HG03521 (cell line): ENCODE measurements around the gene GALM.

Experiments used
- ATAC-seq: cut with Tn5 transposase; IDR thresholded peaks from one replicate; pipeline ENCODE4 v1.9.1; 2021; ENCODE audit warnings: mild to moderate bottlenecking, moderate library complexity; ENCODE audit not compliant: unreplicated experiment

Gene GALM

DNA sequence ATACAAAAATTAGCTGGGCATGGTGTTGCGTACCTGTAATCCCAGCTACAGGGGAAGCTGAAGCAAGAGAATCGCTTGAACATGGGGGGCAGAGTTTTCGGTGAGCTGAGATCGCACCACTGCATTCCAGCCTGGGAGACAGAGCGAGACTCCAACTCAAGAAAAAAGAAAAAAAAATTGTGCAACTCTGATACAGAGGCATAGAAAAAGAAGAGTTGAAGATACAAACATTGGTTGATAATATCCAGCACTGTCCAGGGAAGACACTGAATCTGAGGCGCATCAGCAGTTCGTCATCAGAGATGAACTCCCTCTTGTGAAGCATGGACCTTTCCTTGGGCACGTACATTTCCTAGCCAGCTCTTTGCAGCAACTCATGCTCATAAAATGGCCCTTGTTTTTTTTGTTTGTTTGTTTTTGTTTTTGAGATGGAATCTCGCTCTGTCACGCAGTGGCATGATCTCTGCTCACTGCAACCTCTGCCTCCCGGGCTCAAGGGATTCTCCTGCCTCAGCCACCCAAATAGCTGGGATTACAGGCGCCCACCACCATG is 16.7 kb upstream of the GALM start:
- ATAC-seq, result no peak

DNA sequence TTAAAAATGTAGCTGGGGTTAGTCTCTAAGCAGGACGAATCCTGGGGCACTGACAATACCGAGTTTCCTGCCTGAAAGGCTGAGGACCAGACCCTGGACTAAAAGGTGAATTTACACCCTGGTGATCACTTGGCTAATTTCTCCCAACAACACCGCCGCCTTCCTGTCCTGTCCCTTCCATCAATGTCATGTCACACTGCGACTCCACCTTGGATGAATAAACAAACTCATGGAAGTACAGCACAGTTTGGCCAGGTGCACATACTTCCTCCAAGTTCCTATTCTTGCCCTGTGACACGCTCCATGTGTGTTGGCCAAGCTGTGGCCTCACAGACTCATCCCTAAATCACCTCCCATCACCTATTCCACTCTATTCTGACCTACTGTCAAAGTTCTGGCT is 15.9 kb upstream of the GALM start:
- no peak for ATAC-seq

DNA sequence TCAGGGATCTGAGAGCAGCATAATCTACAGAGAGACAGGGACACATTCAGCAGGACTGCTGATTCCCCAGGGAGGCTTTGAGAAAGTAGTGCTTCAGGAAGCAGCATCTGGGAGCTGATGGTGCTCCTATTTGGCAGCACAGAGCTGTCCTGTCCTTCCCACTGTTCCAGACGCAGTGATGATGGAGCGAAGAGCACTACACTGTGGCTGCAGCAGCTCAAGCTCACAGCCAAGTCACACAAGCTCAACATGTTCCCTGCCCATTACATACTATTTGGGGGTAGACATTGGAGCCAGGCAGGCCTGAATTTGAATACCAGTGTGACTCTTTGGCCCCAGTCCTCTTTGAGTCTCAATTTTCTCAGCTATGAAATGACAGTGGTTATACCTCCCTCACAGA is 15.2 kb upstream of the GALM start:
- ATAC-seq, result no peak

DNA sequence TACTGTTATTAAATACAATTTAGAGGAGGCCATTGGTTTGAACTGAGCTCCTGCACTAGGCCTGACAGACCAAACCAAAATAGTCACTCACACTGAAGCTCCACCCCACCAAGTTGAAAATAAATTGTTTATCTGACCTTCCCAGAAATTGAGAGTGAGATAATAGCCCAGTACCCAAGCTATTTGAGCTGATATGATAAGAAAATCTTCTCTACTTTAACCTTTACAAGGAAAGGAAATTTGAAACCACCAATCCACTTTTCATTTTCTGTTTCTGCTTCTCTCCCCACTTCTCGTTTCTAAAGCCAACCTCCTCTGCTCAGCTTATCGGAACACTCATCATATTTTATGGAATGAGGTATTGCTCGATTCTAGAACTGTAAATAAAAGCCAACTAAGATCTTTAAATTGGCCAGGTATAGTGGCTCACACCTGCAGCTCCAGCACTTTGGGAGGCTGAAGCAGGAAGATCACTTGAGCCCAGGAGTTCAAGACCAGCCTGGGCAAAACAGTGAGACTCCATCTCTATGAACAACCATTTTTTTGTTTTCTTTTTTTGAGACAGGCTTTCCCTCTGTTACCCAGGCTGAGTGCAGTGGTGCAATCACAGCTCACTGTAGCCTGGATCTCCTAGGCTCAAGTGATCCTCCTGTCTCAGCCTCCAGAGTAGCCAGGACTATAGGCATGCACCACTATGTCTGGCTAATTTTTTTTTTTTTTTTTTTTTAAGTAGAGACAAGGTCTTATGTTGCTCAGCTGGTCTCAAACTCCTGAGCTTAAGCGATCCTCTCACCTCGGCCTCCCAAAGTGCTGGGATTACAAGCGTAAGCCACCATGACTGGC is 13.3 kb upstream of the GALM start:
- no peak for ATAC-seq

DNA sequence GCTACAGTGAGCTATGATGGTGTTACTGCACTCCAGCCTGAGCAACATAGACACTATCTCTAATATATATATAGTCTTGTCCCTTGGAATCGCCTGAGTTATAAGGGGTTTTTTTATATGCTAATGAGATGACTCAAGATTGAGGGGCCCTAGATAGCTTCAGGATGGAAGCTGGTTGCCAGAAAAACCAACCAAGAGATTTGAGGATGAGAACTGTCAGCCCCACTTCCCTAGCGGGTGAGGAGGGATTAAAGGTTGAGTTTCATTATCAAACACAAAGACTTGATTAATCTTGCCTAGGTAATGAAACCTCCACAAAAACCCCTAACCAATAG is 12.6 kb upstream of the GALM start:
- no peak for ATAC-seq

DNA sequence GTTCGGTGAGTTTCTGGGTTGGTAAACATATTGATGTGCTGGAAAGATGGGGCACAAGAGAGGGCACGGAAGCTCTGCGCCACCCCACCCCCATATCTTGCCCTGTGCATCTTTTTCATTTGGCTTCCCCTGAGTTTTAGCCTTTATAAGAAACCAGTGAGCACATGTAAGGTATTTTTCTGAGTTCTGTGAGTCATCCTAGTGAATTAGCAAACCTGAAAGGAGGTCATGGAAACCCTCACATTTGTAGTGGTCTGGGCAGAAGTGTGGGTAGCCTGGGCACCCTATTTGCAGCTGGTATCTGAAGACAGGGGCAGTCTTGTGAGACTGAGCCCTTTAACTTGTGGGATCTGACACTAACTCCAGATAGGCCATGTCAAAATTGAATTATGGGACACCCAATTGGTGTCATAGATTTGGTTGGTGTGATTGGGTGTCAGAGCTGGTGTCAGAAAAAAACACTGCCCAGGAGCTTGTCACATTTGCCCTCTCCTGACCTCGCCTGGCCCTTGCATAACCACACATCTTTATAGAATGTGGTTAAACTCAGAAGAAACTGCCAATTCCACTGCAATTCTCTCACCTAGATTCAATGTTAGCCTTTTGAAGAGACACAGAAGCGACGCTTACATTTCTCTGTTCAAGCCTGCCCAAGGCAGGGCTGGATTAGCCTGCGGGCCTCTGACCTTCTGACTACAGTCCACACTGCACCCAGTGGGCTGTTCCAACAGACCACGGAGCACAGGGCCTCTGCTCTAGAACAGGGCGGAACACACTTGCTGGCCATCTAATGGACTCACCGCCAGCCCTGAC is 12.0 kb upstream of the GALM start:
- no peak for ATAC-seq

DNA sequence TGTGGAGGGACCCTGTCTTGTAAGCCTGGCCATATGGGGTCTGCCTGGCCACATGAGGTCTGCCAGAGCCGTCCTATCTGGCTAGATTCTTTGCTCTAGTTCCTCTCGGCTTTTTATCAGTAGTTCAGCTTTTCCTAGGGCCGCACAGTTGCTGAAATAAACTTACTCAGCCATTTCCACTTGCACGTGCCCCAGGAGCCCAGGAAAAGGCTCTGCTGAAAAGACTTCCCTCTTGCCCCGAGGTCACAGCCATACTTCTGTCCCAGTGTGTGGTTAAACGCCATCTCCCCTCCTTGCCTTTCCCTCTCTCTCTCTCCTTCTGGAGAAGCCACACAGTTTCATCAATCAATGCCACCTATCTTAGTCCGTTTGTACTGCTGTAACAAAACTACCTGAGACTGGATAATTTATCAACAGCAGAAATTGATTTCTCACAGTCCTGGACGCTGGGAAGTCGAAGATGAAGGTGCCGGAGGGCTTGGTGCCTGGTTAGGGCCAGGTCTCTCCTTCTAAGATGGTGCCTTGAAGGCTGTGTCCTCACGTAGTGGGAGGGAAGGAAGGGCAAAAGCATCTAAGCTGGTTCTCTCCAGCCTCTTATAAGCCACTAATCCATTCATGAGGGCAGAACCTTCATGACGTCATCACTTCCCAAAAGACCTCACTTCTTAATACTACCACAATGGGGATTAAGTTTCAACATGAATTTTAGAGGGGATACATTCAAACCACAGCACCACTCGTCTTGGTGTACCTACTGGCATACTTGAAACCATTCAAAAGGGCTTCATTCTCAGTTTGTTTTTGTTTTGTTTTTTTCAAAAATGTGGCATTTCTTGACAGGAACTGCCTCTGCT is 11.2 kb upstream of the GALM start:
- ATAC-seq, result no peak

DNA sequence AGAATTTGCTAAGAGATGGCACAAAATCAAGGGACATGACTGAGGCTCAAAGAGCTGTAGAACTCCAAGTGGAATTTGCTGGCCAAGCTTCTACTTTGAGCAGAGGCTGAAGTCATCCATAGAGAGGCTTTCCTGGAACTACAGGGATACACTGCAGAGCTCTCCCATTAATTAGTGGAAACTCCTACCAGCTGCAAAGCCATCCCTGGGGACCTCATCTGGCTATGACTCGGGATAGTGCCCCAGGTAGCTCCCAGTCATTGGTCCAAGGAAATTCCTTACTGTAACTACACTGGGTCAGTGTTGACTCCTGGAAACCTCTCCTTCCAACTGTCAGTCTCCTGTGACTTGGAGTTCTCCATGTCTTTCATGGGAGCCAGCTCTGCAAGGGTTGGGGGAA is 10.5 kb upstream of the GALM start:
- no peak for ATAC-seq

DNA sequence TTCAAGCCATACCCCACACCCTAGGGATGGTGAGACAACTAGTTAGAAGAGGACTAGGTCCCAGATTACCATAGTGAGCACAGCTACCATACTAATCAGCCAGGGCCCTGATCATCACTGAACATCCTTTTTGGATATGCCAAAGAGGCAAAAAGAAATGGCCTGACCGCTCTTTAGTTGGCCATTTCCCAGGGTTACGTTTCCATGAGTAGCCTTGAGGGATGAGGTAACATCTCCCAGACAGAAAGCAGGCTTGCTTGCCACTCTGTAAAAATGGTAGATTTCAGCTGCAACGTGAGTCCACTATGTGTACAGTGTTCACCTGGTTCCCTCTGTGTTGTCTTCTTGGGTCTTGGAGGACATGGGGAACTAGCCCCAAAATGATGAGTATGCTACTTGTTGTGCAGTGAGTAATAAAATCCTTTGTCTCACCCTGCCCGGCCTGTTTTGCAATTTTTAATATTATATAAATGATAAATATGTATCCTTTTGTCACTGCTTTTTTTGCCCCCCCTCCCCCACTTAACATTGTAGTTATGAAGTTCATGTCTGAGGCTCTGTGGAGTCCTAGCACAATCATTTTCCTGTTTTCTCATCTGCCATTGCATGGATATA is 8.9 kb upstream of the GALM start:
- no peak for ATAC-seq

DNA sequence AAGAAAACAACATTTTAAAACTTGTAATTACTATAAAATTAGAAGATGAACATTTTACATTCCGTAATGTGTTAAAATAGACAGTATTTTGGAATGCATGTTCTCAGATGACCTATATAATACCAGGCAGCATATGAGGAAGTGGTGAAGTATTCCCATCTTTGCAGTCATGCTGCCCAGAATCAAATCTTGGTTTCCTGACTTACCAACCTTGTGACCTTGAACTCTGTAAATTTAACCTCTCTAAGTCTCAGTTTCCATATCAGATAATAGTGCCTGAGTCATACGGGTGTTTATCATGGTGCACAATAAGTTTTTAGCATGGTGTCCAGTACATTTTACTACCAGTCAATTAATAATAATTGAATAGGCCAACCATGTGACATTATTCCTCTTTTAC is 7.3 kb upstream of the GALM start:
- no peak for ATAC-seq

DNA sequence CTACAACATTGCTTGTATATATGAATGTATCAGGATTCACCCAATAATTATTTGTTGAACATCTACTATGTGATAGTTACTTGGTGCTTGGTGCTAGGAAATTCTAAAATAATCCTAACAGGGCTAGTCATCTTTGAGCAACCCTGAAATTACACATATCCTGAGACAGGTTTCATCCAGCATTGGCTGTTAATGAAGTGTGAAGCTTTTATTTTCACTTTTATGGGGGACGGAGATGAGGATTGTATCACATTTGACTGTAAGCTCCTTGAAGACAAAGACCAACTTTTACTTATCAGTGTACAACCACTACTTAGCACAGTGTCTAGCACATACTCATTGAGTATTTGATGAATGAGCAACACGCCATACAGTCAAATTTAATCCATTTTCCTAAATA is 6.8 kb upstream of the GALM start:
- no peak for ATAC-seq

DNA sequence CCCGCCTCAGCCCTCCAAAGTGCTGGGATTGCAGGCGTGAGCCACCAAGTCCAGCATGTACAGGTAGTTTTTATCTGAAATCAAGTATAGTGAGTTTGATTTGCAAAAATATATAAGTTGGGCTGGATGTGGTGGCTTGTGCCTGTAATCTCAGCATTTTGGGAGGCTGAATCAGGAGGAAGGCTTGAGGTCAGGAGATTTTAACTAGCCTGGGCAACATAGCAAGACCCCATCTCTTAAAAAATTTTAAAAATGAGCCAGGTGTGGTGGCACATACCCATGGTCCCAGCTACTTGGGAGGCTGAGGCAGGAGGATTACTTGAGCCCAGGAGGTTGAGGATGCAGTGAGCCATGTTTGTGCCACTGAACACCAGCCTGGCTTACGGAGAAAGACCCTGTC is 5.6 kb upstream of the GALM start:
- ATAC-seq, result no peak

DNA sequence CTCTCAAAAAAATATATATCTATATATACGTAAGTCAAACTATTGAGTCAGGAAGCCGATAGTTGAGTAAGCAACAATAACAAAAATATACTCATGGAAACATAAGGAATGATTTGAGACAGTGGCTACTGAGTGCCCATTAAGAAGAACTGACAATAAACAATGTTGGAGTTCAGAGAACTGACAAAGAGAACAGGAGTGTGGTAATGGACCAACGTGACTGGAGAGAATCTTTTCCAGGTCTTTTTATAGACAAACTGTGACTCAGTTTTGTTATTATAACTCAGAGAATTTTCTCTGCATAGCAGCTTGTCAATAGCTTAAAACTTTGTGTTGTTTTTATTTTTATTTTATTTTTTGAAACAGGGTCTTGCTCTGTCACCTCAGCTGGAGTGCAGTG is 4.6 kb upstream of the GALM start:
- no peak for ATAC-seq

DNA sequence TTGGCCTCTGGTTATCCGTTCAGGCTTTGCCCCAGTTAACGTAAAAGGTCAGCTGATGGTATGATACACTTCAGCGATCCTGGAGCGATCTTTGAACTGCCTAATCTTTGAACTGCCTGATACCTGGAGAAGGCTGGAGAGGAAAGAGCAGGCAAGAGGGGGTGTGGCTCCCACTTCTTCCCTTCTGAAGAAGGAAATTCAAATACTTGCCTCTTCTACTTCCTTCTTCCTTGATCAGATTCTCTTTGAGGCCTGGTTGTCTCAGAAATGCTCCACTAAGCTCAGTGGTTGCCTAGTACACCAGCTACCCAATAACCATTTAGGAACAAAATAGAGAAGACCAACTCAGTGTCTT is 619 bp downstream of the GALM start:
- ATAC-seq, result no peak

DNA sequence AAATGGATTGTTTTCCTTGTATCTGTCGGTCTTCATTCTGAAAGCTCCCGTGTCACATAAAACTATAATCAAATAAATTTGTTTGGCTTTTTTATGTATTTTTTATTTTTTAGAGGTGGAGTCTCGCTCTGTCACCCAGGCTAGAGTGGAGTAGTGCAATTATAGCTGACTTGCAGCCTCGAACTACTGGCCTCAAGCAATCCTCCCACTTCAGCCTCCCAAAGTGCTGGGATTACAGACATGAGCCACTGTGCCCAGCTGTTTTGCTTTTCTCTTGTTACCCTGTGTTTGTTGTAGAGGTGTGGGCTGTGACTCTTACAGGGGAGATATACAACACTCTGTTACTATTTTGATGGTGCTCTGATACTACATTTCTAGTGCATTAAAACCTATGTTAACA is 2.2 kb downstream of the GALM start:
- no peak for ATAC-seq

DNA sequence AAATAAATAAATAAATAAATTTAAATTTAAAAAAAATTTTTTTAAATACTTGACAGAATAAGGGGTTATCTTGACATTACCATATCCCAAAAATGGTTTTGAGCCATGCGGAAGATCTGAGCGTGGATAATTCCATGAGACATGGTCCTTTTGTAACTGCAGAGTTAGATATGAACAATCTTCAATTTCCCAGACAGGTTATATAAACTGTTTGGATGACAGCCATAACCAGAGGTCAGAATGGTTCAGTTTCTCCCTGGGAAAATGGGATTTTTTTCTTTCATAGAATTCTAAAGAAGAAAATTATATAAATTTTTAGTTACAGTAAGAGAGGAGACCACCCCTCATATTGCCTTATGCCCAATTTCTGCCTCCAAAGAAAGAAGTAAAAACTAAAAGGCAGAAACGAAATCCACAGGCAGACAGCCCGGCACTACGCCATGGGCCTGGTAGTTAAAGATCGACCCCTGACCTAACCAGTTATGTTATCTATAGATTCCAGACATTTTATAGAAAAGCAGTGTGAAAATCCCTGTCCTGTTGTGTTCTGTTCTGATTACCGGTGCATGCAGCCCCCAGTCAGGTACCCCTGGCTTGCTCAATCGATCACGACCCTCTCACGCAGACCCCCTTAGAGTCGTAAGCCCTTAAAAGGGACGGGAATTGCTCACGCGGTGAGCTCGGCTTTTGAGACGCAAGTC is 3.0 kb downstream of the GALM start:
- no peak for ATAC-seq

DNA sequence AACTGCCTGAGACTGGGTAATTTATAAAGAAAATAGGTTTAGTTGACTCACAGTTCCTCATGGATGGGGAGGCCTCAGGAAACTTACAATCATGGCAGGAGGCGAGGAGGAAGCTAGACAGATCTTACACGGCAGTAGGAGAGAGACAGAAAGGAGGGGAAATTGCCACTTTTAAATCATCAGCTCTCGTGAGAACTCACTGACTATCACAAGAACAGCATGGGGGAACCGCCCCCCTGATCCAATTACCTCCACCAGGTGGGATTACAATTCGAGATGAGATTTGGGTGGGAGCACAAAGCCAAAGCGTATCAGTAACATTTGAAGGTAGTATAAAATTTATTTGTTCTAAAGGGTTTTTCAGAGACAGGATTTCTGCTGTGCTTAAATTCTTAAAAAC is 5.4 kb downstream of the GALM start:
- ATAC-seq, result no peak

DNA sequence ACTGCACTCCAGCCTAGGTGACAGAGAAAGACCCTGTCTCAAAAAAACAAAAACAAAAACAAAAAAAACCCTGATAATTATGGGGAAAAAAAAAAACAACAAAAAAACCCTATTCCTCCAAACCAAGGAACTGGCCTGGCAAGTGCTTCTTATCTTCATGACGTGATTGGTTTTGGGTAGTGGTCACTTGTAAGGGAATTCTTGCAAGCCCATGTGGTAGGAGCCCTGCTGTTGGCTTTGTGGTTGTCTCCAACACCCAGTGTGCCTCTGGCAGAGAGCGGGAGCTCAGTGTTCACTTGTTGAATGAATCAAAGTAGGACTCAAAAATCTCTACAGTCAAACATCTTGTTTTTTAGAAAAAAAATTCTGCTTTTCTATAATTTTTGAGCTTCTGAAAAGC is 6.0 kb downstream of the GALM start:
- no peak for ATAC-seq

DNA sequence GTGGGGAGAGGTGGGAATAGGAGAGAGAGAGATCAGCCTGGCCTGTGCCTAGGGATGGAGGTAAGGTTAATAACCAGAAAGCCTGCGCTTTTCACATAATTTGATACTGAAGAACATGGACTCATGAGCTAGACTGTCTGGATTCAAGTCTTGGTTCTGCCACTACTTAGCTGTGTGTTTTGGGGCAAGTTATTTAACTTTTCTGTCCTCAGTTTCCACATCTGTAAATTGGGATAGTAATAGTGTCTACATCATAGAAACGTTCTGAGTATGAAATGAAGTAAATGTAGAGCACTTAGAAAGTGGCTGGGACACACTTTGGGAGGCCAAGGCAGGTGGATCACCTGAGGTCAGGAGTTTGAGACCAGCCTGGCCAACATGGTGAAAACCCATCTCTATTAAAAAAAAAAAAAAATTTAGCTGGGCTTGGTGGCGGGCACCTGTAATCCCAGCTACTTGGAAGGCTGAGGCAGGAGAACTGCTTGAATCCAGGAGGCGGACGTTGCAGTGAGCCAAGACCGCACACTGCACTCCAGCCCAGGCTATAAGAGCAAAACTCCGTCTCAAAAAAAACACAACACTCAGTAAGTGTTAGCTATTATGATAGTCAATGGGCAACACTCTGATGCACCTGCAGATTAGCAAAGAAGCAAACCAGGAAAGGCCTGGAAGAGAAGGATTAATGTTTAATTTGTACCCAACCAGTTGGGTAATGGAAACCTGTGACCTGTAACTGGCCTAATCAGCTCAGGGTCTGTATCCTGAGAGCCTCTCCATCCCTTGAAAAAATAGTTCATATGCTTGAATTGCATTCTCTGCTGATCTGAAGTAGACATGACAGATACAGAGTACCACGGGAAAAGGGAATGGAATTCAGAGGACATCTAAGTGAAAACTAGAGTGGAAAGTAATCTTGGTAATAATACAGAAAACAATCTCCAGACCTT is 6.8 kb downstream of the GALM start:
- no peak for ATAC-seq
